Smooth muscle cell (in vitro differentiated cells): Measurements from ENCODE around the gene CACNB2. TPM values are rescaled to one million over a fixed set of nuclear protein-coding genes. Genes with fewer than 3 reads are reported as not detected.
A peak's percentile ranks its signal among the peaks of the same experiment; 100 is the strongest.

Experiments used
- DNase-seq: peaks from one replicate; lab custom pipeline; 2025; ENCODE audit not compliant: unreplicated experiment; lab: John Stamatoyannopoulos, UW
- H2AFZ ChIP-seq: fragments of 200-600 bp; sonication (generic); 2 replicates; pipeline ENCODE4 v1.6.0; 2016; ENCODE audit warnings: antibody characterized with exemption, low read depth, mild to moderate bottlenecking
- H3F3A ChIP-seq: fragments of 200-600 bp; sonication (generic); 2 replicates; pipeline ENCODE4 v1.6.0; 2017; ENCODE audit warnings: antibody characterized with exemption, low read depth
- H3K27ac ChIP-seq: fragments of 200-600 bp; sonication (generic); 2 replicates; pipeline ENCODE4 v1.5.1; 2016; ENCODE audit warnings: low read depth, mild to moderate bottlenecking
- H3K27me3 ChIP-seq: fragments of 200-600 bp; sonication (generic); 2 replicates; pipeline ENCODE4 v1.6.1; 2016; ENCODE audit warnings: low read depth, mild to moderate bottlenecking
- H3K36me3 ChIP-seq: fragments of 200-600 bp; sonication (generic); 2 replicates; pipeline ENCODE4 v1.5.1; 2016; ENCODE audit warnings: low read depth
- H3K4me1 ChIP-seq: fragments of 200-600 bp; sonication (generic); 2 replicates; pipeline ENCODE4 v1.5.1; 2016; ENCODE audit warnings: low read depth
- H3K4me2 ChIP-seq: fragments of 200-600 bp; sonication (generic); 2 replicates; pipeline ENCODE4 v1.6.0; 2016; ENCODE audit warnings: mild to moderate bottlenecking
- H3K4me3 ChIP-seq: fragments of 200-600 bp; sonication (generic); 2 replicates; pipeline ENCODE4 v1.5.1; 2016; ENCODE audit warnings: mild to moderate bottlenecking
- H3K79me2 ChIP-seq: fragments of 200-600 bp; sonication (generic); 2 replicates; pipeline ENCODE4 v1.6.0; 2016; ENCODE audit warnings: low read depth, mild to moderate bottlenecking
- H3K9ac ChIP-seq: fragments of 200-600 bp; sonication (generic); 2 replicates; pipeline ENCODE4 v1.6.0; 2016; ENCODE audit warnings: low read depth
- H3K9me3 ChIP-seq: fragments of 200-600 bp; sonication (generic); replicated peaks from 2 replicates; pipeline ENCODE4 v1.5.1; 2016; ENCODE audit warnings: low read depth
- H4K20me1 ChIP-seq: fragments of 200-600 bp; sonication (generic); 2 replicates; pipeline ENCODE4 v1.6.0; 2016; ENCODE audit warnings: low read depth
- CTCF ChIP-seq: fragments of 200-600 bp; sonication (generic); IDR thresholded peaks from 2 replicates; pipeline ENCODE4 v1.5.1; 2017; ENCODE audit warnings: borderline replicate concordance, mild to moderate bottlenecking, antibody characterized with exemption; ENCODE audit not compliant: insufficient read depth, poor library complexity, severe bottlenecking
- WGBS: methylation state at CpG from one replicate; pipeline ENCODE4 v1.1.7; 2016; ENCODE audit warnings: low lambda C conversion rate; 5-methylcytosine and 5-hydroxymethylcytosine counted together
- polyA plus RNA-seq: library from polyadenylated mRNA; unstranded; fragments of >200 nt; fragmentation: Nextera tagmentation; extraction: Ambion mirVana; gene quantifications from 2 replicates; pipeline ENCODE4 v1.2.1, GENCODE V29; 2016
- total RNA-seq: library from RNA; depleted of rRNA; stranded (reverse); fragments of >200 nt; gene quantifications from 2 replicates; pipeline ENCODE4 v1.2.3, GENCODE V29; 2014

Gene CACNB2
- total and polyA plus RNA-seq, 2 experiments from 2014 or later, result 0.04 to 1.1 TPM

GRCh38 chr10:18490755-18491154, 350.5 kb downstream of the CACNB2 start:
- Histone ChIP-seq H3F3A (no peaks in the 10 kb centered on the region), H2AFZ (no peak overlapping the region), H3K27me3 (no peaks in the 10 kb centered on the region), H3K9me3 (no peaks in the 10 kb centered on the region), H4K20me1 (no peaks in the 10 kb centered on the region), H3K36me3 (no peaks in the 10 kb centered on the region), H3K27ac (no peak overlapping the region), H3K4me2 (no peak overlapping the region), H3K9ac (no peak overlapping the region), H3K79me2 (no peaks in the 10 kb centered on the region), H3K4me1 (no peaks in the 10 kb centered on the region), H3K4me3 (no peak overlapping the region)
- WGBS, result 81% methylated on average over 4 of the region's 4 CpGs
- DNase-seq, result no peak
- TF ChIP-seq CTCF, result no peak

- no peaks in the 10 kb centered on the region for H3F3A ChIP-seq
These were observed 357.7 kb downstream of the CACNB2 start for GRCh38 chr10:18497806-18498369.

GRCh38 chr10:18498998-18499397, 358.8 kb downstream of the CACNB2 start:
- Histone ChIP-seq H3F3A (no peaks in the 10 kb centered on the region), H3K36me3 (no peaks in the 10 kb centered on the region), H3K27me3 (no peaks in the 10 kb centered on the region), H3K4me2 (no peak overlapping the region), H3K4me3 (no peak overlapping the region), H3K4me1 (no peaks in the 10 kb centered on the region), H3K27ac (no peak overlapping the region), H3K9me3 (no peaks in the 10 kb centered on the region), H2AFZ (no peak overlapping the region), H4K20me1 (no peaks in the 10 kb centered on the region), H3K9ac (no peak overlapping the region), H3K79me2 (no peaks in the 10 kb centered on the region)
- TF ChIP-seq CTCF, result no peak
- no peak for DNase-seq
- 94% methylated on average over 4 of the region's 4 CpGs for WGBS

More at GRCh38 chr10:18497806-18498369, 357.7 kb downstream of the CACNB2 start:
- Histone ChIP-seq H3K9ac (no peak overlapping the region), H3K27me3 (no peaks in the 10 kb centered on the region), H3K4me3 (no peak overlapping the region), H3K4me2 (no peak overlapping the region), H3K9me3 (no peaks in the 10 kb centered on the region), H3K79me2 (no peaks in the 10 kb centered on the region), H2AFZ (no peak overlapping the region), H3K36me3 (no peaks in the 10 kb centered on the region), H3K27ac (no peak overlapping the region), H4K20me1 (no peaks in the 10 kb centered on the region), H3K4me1 (no peaks in the 10 kb centered on the region)
- no peak for TF ChIP-seq CTCF
- 82% methylated on average over 8 of the region's 8 CpGs for WGBS
- no peak for DNase-seq

- H3K27me3 ChIP-seq, result no peaks in the 10 kb centered on the region
These were observed 360.4 kb downstream of the CACNB2 start for GRCh38 chr10:18500576-18500975.

More at GRCh38 chr10:18500576-18500975, 360.4 kb downstream of the CACNB2 start:
- Histone ChIP-seq H3F3A (no peaks in the 10 kb centered on the region), H3K36me3 (no peaks in the 10 kb centered on the region), H4K20me1 (no peaks in the 10 kb centered on the region), H3K9me3 (no peaks in the 10 kb centered on the region), H3K9ac (peak overlapping the region; percentile 10), H3K4me3 (no peak overlapping the region), H3K79me2 (no peaks in the 10 kb centered on the region), H3K4me1 (no peaks in the 10 kb centered on the region), H2AFZ (no peak overlapping the region), H3K4me2 (peak overlapping the region; percentile 79), H3K27ac (no peak overlapping the region)
- DNase-seq, result no peak
- TF ChIP-seq CTCF, result no peak
- 90% methylated on average over 7 of the region's 7 CpGs for WGBS
